Anterior cingulate cortex (tissue), 58 donors: ENCODE data around the gene OPA3.
"Not testable (repeated sequence)": the region's sequence is repeated elsewhere in the genome, so short reads cannot be mapped to it uniquely, and the experiment has no call there.

Experiments
- DNase-seq, 58 donors: peaks; one replicate each; lab custom pipeline; 2025; lab: John Stamatoyannopoulos, UW

OPA3 gene

GRCh38 chr19:45584332-45585157 is at the start of gene OPA3:
Gene OPA3 (minus strand): TSS chr19:45584802. CDS start chr19:45584764, 38 bp downstream.
- DNase-seq = peak; percentile 95 to 100 (median 99)

GRCh38 chr19:45632468-45633196 is 48.0 kb upstream of the OPA3 start:
- peak in 22 of 58 donors; percentile 1 to 63 (median 18) for DNase-seq

GRCh38 chr19:45630463-45630862 is 45.9 kb upstream of the OPA3 start:
- DNase-seq = peak in 1 of 58 donors; percentile 12

GRCh38 chr19:45629704-45630103 is 45.1 kb upstream of the OPA3 start:
- no peak for DNase-seq

- DNase-seq = not testable (repeated sequence)
Observed at GRCh38 chr19:45628219-45628618, 43.6 kb upstream of the OPA3 start.

- DNase-seq = no peak
Observed at GRCh38 chr19:45623984-45624383, 39.4 kb upstream of the OPA3 start.

- no peak for DNase-seq
Observed at GRCh38 chr19:45621976-45622503, 37.4 kb upstream of the OPA3 start.

- no peak for DNase-seq
Observed at GRCh38 chr19:45621389-45621788, 36.8 kb upstream of the OPA3 start.

GRCh38 chr19:45616704-45617017 is 32.1 kb upstream of the OPA3 start:
- no peak for DNase-seq

- peak in 10 of 58 donors; percentile 3 to 35 (median 16) for DNase-seq
Observed at GRCh38 chr19:45615795-45616703, 31.4 kb upstream of the OPA3 start.

- DNase-seq = not testable (repeated sequence)
Observed at GRCh38 chr19:45615056-45615455, 30.5 kb upstream of the OPA3 start.

- peak in 1 of 58 donors; percentile 4 for DNase-seq
Observed at GRCh38 chr19:45613926-45614725, 29.5 kb upstream of the OPA3 start.

GRCh38 chr19:45608948-45609347 is 24.3 kb upstream of the OPA3 start:
- DNase-seq = no peak

GRCh38 chr19:45607071-45608029 is 22.7 kb upstream of the OPA3 start:
- peak in 55 of 58 donors; percentile 3 to 73 (median 46) for DNase-seq

- peak in 2 of 58 donors; percentile 2 to 7 for DNase-seq
Observed at GRCh38 chr19:45601524-45602374, 17.1 kb upstream of the OPA3 start, which contains the start of gene GPR4. Gene GPR4 (minus strand): TSS chr19:45602212. CDS start chr19:45591866, 10,346 bp downstream.

GRCh38 chr19:45601115-45601514 is 16.5 kb upstream of the OPA3 start:
- no peak for DNase-seq

GRCh38 chr19:45600340-45600885 is 15.8 kb upstream of the OPA3 start:
- no peak for DNase-seq
